Suprapubic skin (tissue), 4 donors: ENCODE measurements around the gene ALDH5A1. TPM values are rescaled to one million over a fixed set of nuclear protein-coding genes. Genes with fewer than 3 reads are reported as not detected.
A peak's percentile ranks its signal among the peaks of the same experiment; 100 is the strongest.

Source experiments
- DNase-seq, 2 donors: peaks; one replicate each; pipeline ENCODE4 v3.0.0-alpha.2; 2019; ENCODE audit warnings: low spot score in 2 of 2
- H3K27ac ChIP-seq: fragments of 200-600 bp; sonication (generic); one replicate; pipeline ENCODE4 v1.5.1; 2019
- H3K27me3 ChIP-seq: fragments of 200-600 bp; sonication (generic); one replicate; pipeline ENCODE4 v1.5.1; 2019
- H3K36me3 ChIP-seq: fragments of 200-600 bp; sonication (generic); one replicate; pipeline ENCODE4 v1.5.1; 2019
- H3K4me1 ChIP-seq: fragments of 200-600 bp; sonication (generic); one replicate; pipeline ENCODE4 v1.5.1; 2019
- H3K4me3 ChIP-seq: fragments of 200-600 bp; sonication (generic); one replicate; pipeline ENCODE4 v1.5.1; 2019; ENCODE audit warnings: mild to moderate bottlenecking
- H3K9me3 ChIP-seq: fragments of 200-600 bp; sonication (generic); one replicate; pipeline ENCODE4 v1.5.1; 2019
- EP300 ChIP-seq: sonication (generic); formaldehyde crosslinking; IDR thresholded peaks from one replicate; pipeline ENCODE4 v1.6.1; 2017; ENCODE audit warnings: antibody characterized with exemption
- POLR2A ChIP-seq, 2 donors: fragments of 450-650 bp; IDR thresholded peaks; one replicate each; pipeline ENCODE4 v1.6.1; 2017; ENCODE audit warnings: antibody characterized with exemption in 2 of 2, mild to moderate bottlenecking in 2 of 2, moderate library complexity in 2 of 2
- POLR2AphosphoS5 ChIP-seq, 3 donors: sonication (generic); formaldehyde crosslinking; IDR thresholded peaks; one replicate each; pipeline ENCODE4 v1.6.1; 2017; ENCODE audit warnings: antibody characterized with exemption in 3 of 3
- WGBS: methylation state at CpG from one replicate; pipeline ENCODE4 v1.1.5; 2018; 5-methylcytosine and 5-hydroxymethylcytosine counted together
- total RNA-seq, 4 donors: library from RNA; depleted of rRNA; stranded (reverse); fragments of >200 nt; gene quantifications; one replicate each; pipeline ENCODE4 v1.1.0, GENCODE V29; 2016
- TF ChIP-seq, protein P1 (sequence below), 2 donors: fragments of 200-600 bp in 1 of 2; fragments of 450-650 bp in 1 of 2; sonication (generic) in 1 of 2; IDR thresholded peaks; one replicate each; pipeline ENCODE4 v1.5.1; 2016 to 2019; ENCODE audit warnings: antibody characterized with exemption in 2 of 2, mild to moderate bottlenecking in 1 of 2, moderate library complexity in 1 of 2

The ALDH5A1 gene
- total RNA-seq, result 10 to 100 TPM; 11.2 to 16.0 (median 14.8) TPM

DNA sequence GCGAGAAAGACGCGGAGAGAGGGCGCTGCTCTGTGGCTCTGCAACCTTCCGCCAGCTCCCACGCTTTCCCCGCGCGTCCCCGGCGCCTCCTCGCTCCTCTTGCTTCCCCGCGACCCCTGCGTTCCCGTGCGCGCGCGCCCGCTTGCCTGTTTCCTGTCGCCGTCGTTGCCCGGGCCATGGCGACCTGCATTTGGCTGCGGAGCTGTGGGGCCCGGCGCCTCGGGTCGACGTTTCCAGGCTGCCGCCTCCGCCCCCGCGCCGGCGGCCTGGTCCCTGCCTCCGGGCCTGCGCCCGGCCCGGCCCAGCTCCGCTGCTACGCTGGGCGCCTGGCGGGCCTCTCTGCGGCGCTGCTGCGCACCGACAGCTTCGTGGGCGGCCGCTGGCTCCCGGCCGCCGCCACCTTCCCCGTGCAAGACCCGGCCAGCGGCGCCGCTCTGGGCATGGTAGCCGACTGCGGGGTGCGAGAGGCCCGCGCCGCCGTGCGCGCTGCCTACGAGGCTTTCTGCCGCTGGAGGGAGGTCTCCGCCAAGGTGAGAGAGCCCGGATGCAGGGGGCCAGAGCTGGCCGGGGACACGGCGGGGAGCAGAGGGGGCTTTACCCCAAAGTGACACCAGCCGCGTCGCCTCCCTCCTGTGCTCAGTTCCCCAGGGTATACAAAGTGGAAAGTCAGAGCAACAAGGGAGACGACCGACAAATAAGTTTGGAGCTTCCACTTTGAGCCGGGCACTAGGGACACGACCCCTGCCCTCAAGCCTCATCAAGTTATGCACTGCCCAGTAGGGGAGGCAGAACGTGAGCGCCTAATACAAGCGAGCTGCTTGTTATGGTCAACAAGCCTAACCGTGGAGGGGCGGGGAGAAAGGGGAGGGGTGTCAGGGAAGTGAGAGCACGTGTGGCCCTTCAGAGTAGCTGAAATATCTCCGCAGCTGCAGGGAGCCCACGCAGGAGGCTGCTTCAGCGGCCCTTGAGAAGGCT lies at the start of gene ALDH5A1:
Gene ALDH5A1, plus strand, starts transcription at position 149 of the 975 bp plus-strand sequence. Its CDS starts 28 bp downstream, at position 177.
- no peaks in the 10 kb centered on the region for H3K9me3 ChIP-seq
- no peaks in the 10 kb centered on the region for H3K36me3 ChIP-seq
- WGBS, result under 1% methylated on average over 58 of the region's 93 CpGs
- H3K27me3 ChIP-seq, result no peaks in the 10 kb centered on the region
- H3K4me1 ChIP-seq, result peaks cover 17% of the 10 kb centered on the region
- peak within 1 kb of the TSS; percentile 80 for H3K27ac ChIP-seq
- peak within 1 kb of the TSS; percentile 82 for H3K4me3 ChIP-seq
- DNase-seq, result peak; percentile 73 to 85
- TF ChIP-seq POLR2AphosphoS5 (IDR thresholded peaks at IDR 0.05) (no peak), POLR2A (IDR thresholded peaks at IDR 0.05) (no peak), EP300 (no peak)
- TF ChIP-seq, protein P1, sequence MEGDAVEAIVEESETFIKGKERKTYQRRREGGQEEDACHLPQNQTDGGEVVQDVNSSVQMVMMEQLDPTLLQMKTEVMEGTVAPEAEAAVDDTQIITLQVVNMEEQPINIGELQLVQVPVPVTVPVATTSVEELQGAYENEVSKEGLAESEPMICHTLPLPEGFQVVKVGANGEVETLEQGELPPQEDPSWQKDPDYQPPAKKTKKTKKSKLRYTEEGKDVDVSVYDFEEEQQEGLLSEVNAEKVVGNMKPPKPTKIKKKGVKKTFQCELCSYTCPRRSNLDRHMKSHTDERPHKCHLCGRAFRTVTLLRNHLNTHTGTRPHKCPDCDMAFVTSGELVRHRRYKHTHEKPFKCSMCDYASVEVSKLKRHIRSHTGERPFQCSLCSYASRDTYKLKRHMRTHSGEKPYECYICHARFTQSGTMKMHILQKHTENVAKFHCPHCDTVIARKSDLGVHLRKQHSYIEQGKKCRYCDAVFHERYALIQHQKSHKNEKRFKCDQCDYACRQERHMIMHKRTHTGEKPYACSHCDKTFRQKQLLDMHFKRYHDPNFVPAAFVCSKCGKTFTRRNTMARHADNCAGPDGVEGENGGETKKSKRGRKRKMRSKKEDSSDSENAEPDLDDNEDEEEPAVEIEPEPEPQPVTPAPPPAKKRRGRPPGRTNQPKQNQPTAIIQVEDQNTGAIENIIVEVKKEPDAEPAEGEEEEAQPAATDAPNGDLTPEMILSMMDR (IDR thresholded peaks at IDR 0.05), result no peak

DNA sequence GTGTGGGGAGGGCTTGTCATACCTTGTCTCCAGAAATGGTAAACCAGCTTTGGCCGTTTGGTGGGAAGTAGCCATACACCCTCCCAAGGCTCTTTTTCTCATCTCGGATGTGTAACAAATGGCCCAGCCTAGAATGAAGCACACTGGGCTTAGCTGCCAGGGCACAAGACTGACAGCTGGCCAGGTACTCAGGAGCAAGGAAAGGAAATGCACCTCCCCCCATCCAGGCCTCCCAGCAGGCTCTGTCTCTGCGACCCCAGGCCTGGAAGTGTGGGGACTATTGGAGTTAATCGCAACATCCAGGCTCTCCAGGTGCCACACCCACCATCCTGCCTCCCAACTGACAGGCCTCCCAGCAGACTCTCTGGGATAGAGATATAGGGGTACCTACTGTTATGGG lies 49.1 kb upstream of the ALDH5A1 start:
- 73% methylated on average over 4 of the region's 4 CpGs for WGBS
- no peaks in the 10 kb centered on the region for H3K27me3 ChIP-seq
- TF ChIP-seq POLR2A (IDR thresholded peaks at IDR 0.05) (no peak), POLR2AphosphoS5 (IDR thresholded peaks at IDR 0.05) (no peak), EP300 (no peak)
- TF ChIP-seq, protein P1 (IDR thresholded peaks at IDR 0.05), result no peak
- no peaks in the 10 kb centered on the region for H3K36me3 ChIP-seq
- no peak for DNase-seq
- no peaks in the 10 kb centered on the region for H3K9me3 ChIP-seq
- H3K27ac ChIP-seq, result no peak overlapping the region
- no peak overlapping the region for H3K4me3 ChIP-seq
- no peaks in the 10 kb centered on the region for H3K4me1 ChIP-seq

DNA sequence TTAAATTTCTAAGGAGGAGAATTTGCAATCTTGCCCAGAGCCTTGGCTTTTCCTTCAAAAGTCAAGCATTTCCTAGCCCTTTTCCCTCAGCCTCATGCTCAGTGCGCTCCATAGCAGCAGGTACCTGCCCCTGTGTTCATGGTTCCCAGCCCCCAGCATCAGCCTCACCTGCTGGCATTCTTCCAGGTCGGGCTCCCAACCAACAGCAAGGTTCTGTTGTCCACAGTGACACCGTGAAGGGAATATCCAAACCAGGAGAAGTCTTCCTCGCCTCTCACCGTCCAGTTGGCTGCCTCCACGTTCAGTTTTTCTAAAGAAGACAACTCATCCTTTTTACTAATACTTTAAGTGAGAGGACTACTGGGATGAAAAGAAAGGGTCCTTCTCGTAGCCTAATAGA lies 48.1 kb upstream of the ALDH5A1 start:
- 87% methylated on average over 7 of the region's 7 CpGs for WGBS
- no peaks in the 10 kb centered on the region for H3K36me3 ChIP-seq
- H3K27me3 ChIP-seq, result no peaks in the 10 kb centered on the region
- no peak overlapping the region for H3K4me3 ChIP-seq
- no peak overlapping the region for H3K27ac ChIP-seq
- no peaks in the 10 kb centered on the region for H3K4me1 ChIP-seq
- TF ChIP-seq EP300, result no peak
- no peak for TF ChIP-seq POLR2A (IDR thresholded peaks at IDR 0.05)
- no peak for TF ChIP-seq POLR2AphosphoS5 (IDR thresholded peaks at IDR 0.05)
- TF ChIP-seq, protein P1 (IDR thresholded peaks at IDR 0.05), result no peak
- no peak for DNase-seq
- no peaks in the 10 kb centered on the region for H3K9me3 ChIP-seq

DNA sequence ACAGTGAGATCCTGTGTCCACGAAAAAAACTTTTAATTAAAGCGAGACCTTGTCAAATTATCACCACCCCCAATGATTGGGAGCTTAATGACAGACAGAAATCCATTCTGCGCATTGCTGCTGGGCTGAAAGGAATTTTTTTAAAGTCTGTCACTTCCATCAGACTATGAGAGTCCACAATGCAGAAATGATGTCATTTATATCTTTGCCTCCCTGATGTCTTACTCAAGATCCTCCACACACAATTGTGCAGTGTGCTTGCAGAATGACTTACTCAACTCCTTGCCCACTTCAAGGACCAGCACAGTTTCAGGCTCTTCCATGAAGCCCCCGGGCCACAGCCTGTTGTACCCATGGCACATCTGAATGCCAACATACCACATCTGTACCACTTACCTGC lies 46.4 kb upstream of the ALDH5A1 start:
- TF ChIP-seq EP300, result no peak
- no peak for TF ChIP-seq POLR2A (IDR thresholded peaks at IDR 0.05)
- TF ChIP-seq POLR2AphosphoS5 (IDR thresholded peaks at IDR 0.05), result no peak
- TF ChIP-seq, protein P1 (IDR thresholded peaks at IDR 0.05), result no peak
- Histone ChIP-seq H3K27ac (no peak overlapping the region), H3K4me3 (no peak overlapping the region), H3K36me3 (no peaks in the 10 kb centered on the region), H3K27me3 (no peaks in the 10 kb centered on the region), H3K4me1 (peaks cover 2% of the 10 kb centered on the region), H3K9me3 (no peaks in the 10 kb centered on the region)
- DNase-seq, result no peak
- 66% methylated on average over 4 of the region's 4 CpGs for WGBS

DNA sequence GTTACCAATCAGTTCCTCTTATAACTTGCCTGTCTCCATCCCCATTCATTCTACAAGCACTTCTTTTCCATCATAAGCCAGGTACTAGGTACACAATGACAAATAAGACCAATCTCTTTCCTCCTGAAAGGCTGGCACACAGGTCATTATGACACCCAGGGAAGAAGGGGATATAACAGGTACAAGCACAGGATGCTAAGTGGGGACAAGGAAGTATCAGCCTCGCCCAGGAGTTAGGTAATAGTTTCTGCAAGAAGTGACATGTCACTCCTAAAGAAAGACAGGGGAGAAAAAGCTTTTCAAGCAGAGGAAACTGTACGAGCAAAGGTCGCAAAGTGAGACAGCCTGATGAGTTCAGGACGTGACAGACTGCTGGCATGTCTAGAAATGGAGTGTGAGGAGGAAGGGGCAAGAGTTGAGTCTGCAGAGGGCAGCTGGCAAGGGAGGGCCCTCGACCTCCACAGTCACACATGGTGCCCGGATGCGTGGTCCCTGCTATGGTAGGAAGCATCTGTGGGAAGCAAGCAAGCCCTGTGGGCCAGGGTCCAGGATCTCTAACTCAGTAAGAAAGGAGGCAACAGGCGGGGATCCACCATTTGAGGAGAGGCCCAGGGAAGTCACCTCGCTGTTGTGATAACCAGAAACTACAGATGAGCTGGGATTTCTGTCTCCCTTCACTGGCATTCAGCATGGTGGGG lies 45.8 kb upstream of the ALDH5A1 start:
- WGBS, result 44% methylated on average over 9 of the region's 9 CpGs
- Histone ChIP-seq H3K4me3 (no peak overlapping the region), H3K27ac (no peak overlapping the region), H3K9me3 (no peaks in the 10 kb centered on the region), H3K27me3 (no peaks in the 10 kb centered on the region), H3K36me3 (no peaks in the 10 kb centered on the region), H3K4me1 (peaks cover 2% of the 10 kb centered on the region)
- DNase-seq, result no peak
- TF ChIP-seq EP300, result no peak
- TF ChIP-seq, protein P1 (IDR thresholded peaks at IDR 0.05), result no peak
- TF ChIP-seq POLR2AphosphoS5 (IDR thresholded peaks at IDR 0.05), result no peak
- no peak for TF ChIP-seq POLR2A (IDR thresholded peaks at IDR 0.05)
